ENCODE data around the gene GRB7. TPM values are rescaled to one million over a fixed set of nuclear protein-coding genes. Genes with fewer than 3 reads are reported as not detected.

The GRB7 gene
- total and polyA plus RNA-seq, 9 of the 15 experiments (the other 6 are each of a cell fraction or from before 2014, with no cell fraction given), result 0.04 to 6.2 (median 2.2) TPM

DNA sequence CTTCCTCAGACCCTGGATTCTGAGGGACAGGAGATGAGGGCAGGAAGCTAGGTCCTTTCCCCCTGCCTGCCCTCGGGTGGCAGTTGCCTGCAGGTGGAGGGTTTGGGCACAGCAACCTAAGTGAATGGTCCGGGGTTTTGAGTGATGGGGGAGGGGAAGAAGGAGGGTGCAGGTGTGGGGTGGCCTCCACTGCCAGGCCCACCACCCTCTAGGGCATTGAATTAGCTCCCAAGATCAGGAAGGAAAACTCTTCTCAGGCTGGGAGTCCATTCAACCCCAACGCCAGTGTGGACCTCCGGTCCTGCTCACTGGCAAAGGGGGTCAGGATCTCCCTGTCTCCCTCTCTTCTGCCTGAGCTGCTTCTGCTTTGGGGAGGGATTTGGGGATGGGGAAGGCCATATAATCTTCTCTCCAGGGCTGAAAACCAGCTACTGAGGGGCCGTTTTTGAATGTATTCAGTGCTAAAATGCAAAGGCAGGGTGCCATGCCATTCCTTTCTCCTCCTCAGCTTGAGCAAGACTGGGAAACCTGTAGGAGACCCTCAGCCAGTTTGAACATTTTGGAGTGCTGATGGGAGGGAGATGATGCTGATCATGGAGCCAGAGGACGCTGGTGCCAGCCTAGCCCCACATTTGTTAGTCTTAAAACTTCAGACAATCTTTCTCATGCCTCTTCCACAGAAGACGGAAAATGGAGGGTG, 18.8 kb downstream of the GRB7 start:
- peaks cover 9 to 34% of the 10 kb centered on the region in 2 experiments; a peak in 4 of 5 replicates for H3K4me1 ChIP-seq (replicated peaks in 1 of 2; ENCODE audit: control insufficient read depth in 2 of 2, insufficient read depth in 2 of 2, low read length in 2 of 2)

More for the DNA sequence above, 18.8 kb downstream of the GRB7 start:
- no peak overlapping the region for H3K27ac ChIP-seq (ENCODE audit: extremely low read depth, low read depth, low read length)
- no peaks in the 10 kb centered on the region for H3K9me3 ChIP-seq (replicated peaks; ENCODE audit: control insufficient read depth, insufficient read depth, low read depth, low read length)
- TF ChIP-seq TEAD1 (CRISPR knock-in tag; IDR thresholded peaks at IDR 0.05) (no peak), CHCHD3 (CRISPR knock-in tag; IDR thresholded peaks at IDR 0.05) (no peak), ZNF174 (CRISPR knock-in tag; IDR thresholded peaks at IDR 0.05) (no peak), EP300 (IDR thresholded peaks at IDR 0.05; ENCODE audit: low read length) (no peak), ZNF561 (CRISPR knock-in tag; conservative IDR thresholded peaks at IDR 0.05) (no peak), ZFPM2 (CRISPR knock-in tag; IDR thresholded peaks at IDR 0.05) (no peak), ZNF830 (CRISPR knock-in tag; IDR thresholded peaks at IDR 0.05) (no peak), CEBPG (CRISPR knock-in tag; IDR thresholded peaks at IDR 0.05) (no peak), CEBPG (tag; conservative IDR thresholded peaks at IDR 0.05 in 1 of 2, IDR thresholded peaks at IDR 0.05 in 1 of 2) (no peak), ZNF184 (CRISPR knock-in tag; IDR thresholded peaks at IDR 0.05) (no peak), ZBTB1 (CRISPR knock-in tag; IDR thresholded peaks at IDR 0.05; ENCODE audit: borderline replicate concordance, low read depth) (no peak), HMGN3 (IDR thresholded peaks at IDR 0.05; ENCODE audit: borderline replicate concordance, extremely low read depth, insufficient read length, low read depth, low read length) (no peak), ZNF551 (CRISPR knock-in tag; IDR thresholded peaks at IDR 0.05) (no peak)
- TF ChIP-seq, protein P1, sequence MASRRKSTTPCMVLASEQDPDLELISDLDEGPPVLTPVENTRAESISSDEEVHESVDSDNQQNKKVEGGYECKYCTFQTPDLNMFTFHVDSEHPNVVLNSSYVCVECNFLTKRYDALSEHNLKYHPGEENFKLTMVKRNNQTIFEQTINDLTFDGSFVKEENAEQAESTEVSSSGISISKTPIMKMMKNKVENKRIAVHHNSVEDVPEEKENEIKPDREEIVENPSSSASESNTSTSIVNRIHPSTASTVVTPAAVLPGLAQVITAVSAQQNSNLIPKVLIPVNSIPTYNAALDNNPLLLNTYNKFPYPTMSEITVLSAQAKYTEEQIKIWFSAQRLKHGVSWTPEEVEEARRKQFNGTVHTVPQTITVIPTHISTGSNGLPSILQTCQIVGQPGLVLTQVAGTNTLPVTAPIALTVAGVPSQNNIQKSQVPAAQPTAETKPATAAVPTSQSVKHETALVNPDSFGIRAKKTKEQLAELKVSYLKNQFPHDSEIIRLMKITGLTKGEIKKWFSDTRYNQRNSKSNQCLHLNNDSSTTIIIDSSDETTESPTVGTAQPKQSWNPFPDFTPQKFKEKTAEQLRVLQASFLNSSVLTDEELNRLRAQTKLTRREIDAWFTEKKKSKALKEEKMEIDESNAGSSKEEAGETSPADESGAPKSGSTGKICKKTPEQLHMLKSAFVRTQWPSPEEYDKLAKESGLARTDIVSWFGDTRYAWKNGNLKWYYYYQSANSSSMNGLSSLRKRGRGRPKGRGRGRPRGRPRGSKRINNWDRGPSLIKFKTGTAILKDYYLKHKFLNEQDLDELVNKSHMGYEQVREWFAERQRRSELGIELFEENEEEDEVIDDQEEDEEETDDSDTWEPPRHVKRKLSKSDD (conservative IDR thresholded peaks at IDR 0.05; ENCODE audit: low read length), result no peak
- TF ChIP-seq, protein P2, sequence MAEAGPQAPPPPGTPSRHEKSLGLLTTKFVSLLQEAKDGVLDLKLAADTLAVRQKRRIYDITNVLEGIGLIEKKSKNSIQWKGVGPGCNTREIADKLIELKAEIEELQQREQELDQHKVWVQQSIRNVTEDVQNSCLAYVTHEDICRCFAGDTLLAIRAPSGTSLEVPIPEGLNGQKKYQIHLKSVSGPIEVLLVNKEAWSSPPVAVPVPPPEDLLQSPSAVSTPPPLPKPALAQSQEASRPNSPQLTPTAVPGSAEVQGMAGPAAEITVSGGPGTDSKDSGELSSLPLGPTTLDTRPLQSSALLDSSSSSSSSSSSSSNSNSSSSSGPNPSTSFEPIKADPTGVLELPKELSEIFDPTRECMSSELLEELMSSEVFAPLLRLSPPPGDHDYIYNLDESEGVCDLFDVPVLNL (CRISPR knock-in tag; IDR thresholded peaks at IDR 0.05; ENCODE audit: low read depth), result no peak
- TF ChIP-seq, protein P3, sequence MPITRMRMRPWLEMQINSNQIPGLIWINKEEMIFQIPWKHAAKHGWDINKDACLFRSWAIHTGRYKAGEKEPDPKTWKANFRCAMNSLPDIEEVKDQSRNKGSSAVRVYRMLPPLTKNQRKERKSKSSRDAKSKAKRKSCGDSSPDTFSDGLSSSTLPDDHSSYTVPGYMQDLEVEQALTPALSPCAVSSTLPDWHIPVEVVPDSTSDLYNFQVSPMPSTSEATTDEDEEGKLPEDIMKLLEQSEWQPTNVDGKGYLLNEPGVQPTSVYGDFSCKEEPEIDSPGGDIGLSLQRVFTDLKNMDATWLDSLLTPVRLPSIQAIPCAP (CRISPR knock-in tag; IDR thresholded peaks at IDR 0.05; ENCODE audit: borderline replicate concordance), result no peak
- H3K4me3 ChIP-seq, result no peak overlapping the region
- 25% methylated on average over 7 of the region's 7 CpGs for WGBS (ENCODE audit: insufficient coverage, low coverage, missing lambda C conversion rate)
- peak overlapping the region in 1 of 2 experiments; percentile 55; a peak in 1 of 4 replicates for H3K9ac ChIP-seq (ENCODE audit: insufficient read depth in 1 of 2, low read depth in 2 of 2, low read length in 2 of 2)
- FAIRE-seq (no peak), ATAC-seq (no peak), DNase-seq (ENCODE audit: extremely low read depth in 1 of 4, low spot score in 3 of 4) (no peak)
- H3K79me2 ChIP-seq (ENCODE audit: control insufficient read depth, insufficient read depth, low read length), result no peaks in the 10 kb centered on the region
- H3K9me1 ChIP-seq (ENCODE audit: control insufficient read depth, insufficient read depth, low read length), result no peaks in the 10 kb centered on the region
- no peaks in the 10 kb centered on the region for H4K20me1 ChIP-seq (replicated peaks; ENCODE audit: control insufficient read depth, insufficient read depth, low read length)
- no peaks in the 10 kb centered on the region for H3K36me3 ChIP-seq (ENCODE audit: control insufficient read depth, insufficient read depth, low read length)
- CTCF ChIA-PET (ENCODE audit: low intra/inter-chr PET ratio), result interaction anchor here (6.1 kb wide), 1 partner anchor 135 kb away, joined by 118 read pairs; no protein-coding TSS in a partner anchor
- POLR2A ChIA-PET, result interaction anchor here (0.5 to 0.7 kb wide), 2 partner anchors 16 to 24 kb away, joined by 3 read pairs; no protein-coding TSS in a partner anchor
- H3K4me2 ChIP-seq (ENCODE audit: insufficient read depth, low read length), result no peak overlapping the region
- intact Hi-C loops (cut with micrococcal nuclease) (no loop called here), in situ Hi-C loops (cut with MboI) (loop anchor here (5.0 kb wide), 1 partner anchor 134 kb away; no protein-coding TSS in a partner anchor)
- H2AFZ ChIP-seq (ENCODE audit: low read depth, low read length), result 0 out of 2 replicates have a peak overlapping the region, but pooled peaks have one; percentile 23
- no TSS peak for BruUV-seq (replicated peaks)
- peaks cover 7 to 13% of the 10 kb centered on the region in 2 experiments; a peak in 3 of 5 replicates for H3K27me3 ChIP-seq (ENCODE audit: control insufficient read depth in 2 of 2, insufficient read depth in 2 of 2, low read length in 2 of 2)

All from K562 (cell line).